ENCODE measurements around the gene CBLIF. TPM values are rescaled to one million over a fixed set of nuclear protein-coding genes. Genes with fewer than 3 reads are reported as not detected.

CBLIF gene
- polyA plus RNA-seq, 1 donor (not counting 4 experiments of a cell fraction or from before 2014, with no cell fraction given) = not detected

GRCh38 chr11:59842316-59842715 is 3.0 kb downstream of the CBLIF start:
- H3K4me2 ChIP-seq (ENCODE audit: control insufficient read depth, extremely low read depth, insufficient read depth, low read depth, low read length) = no peak overlapping the region
- H3K9me1 ChIP-seq (ENCODE audit: control insufficient read depth, extremely low read depth, insufficient read depth, low read length) = no peaks in the 10 kb centered on the region
- no peak overlapping the region for H3K4me3 ChIP-seq (ENCODE audit: control insufficient read depth in 2 of 3, extremely low read depth in 1 of 3, insufficient read depth in 2 of 3, low read depth in 1 of 3, low read length in 3 of 3)

GRCh38 chr11:59841514-59841913 is 3.8 kb downstream of the CBLIF start:
- FAIRE-seq (no peak), DNase-seq (ENCODE audit: low read depth, low spot score) (no peak)
- no peak overlapping the region for H3K4me3 ChIP-seq (ENCODE audit: control insufficient read depth in 2 of 3, extremely low read depth in 1 of 3, insufficient read depth in 2 of 3, low read depth in 1 of 3, low read length in 3 of 3)
- no peak overlapping the region for H3K4me2 ChIP-seq (ENCODE audit: control insufficient read depth, extremely low read depth, insufficient read depth, low read depth, low read length)
- no peaks in the 10 kb centered on the region for H3K79me2 ChIP-seq (ENCODE audit: control insufficient read depth, insufficient read depth, low read length)
- H2AFZ ChIP-seq (ENCODE audit: control insufficient read depth, low read length) = no peak overlapping the region
- H4K20me1 ChIP-seq (ENCODE audit: control insufficient read depth, extremely low read depth, insufficient read depth, low read length) = no peaks in the 10 kb centered on the region
- H3K27ac ChIP-seq (ENCODE audit: control insufficient read depth, insufficient read depth, low read length) = no peak overlapping the region
- TF ChIP-seq CTCF (optimal IDR thresholded peaks at IDR 0.05 in 1 of 3, IDR thresholded peaks at IDR 0.05 in 1 of 3, conservative IDR thresholded peaks at IDR 0.05 in 1 of 3; ENCODE audit: extremely low read depth in 1 of 3, insufficient read depth in 2 of 3, low read length in 3 of 3) = no peak
- no peak for TF ChIP-seq EZH2 (IDR thresholded peaks at IDR 0.05; ENCODE audit: low read length)
- H3K36me3 ChIP-seq (ENCODE audit: control insufficient read depth in 2 of 2, extremely low read depth in 1 of 2, insufficient read depth in 2 of 2, low read length in 2 of 2) = no peaks in the 10 kb centered on the region
- no peaks in the 10 kb centered on the region for H3K9me1 ChIP-seq (ENCODE audit: control insufficient read depth, extremely low read depth, insufficient read depth, low read length)
- no peak overlapping the region for H3K9ac ChIP-seq (ENCODE audit: control insufficient read depth, extremely low read depth, insufficient read depth, low read length)
- no peaks in the 10 kb centered on the region for H3K4me1 ChIP-seq (ENCODE audit: control insufficient read depth, extremely low read depth, insufficient read depth, low read length)
- no peaks in the 10 kb centered on the region for H3K27me3 ChIP-seq (ENCODE audit: control insufficient read depth, extremely low read depth, insufficient read depth, low read length)
- dilution Hi-C loops (cut with MboI; ENCODE audit: extremely low pct_ligation_motif_present, low sequenced_read_pairs) = no loop called here
- no peaks in the 10 kb centered on the region for H3K9me3 ChIP-seq (ENCODE audit: control insufficient read depth, low read depth, low read length)

More at GRCh38 chr11:59842316-59842715, 3.0 kb downstream of the CBLIF start:
- no peak for DNase-seq (ENCODE audit: low read depth, low spot score)
- Histone ChIP-seq H3K4me1 (ENCODE audit: control insufficient read depth, extremely low read depth, insufficient read depth, low read length) (no peaks in the 10 kb centered on the region), H3K27ac (ENCODE audit: control insufficient read depth, insufficient read depth, low read length) (no peak overlapping the region), H3K9me3 (ENCODE audit: control insufficient read depth, low read depth, low read length) (no peaks in the 10 kb centered on the region), H3K9ac (ENCODE audit: control insufficient read depth, extremely low read depth, insufficient read depth, low read length) (no peak overlapping the region), H3K36me3 (ENCODE audit: control insufficient read depth in 2 of 2, extremely low read depth in 1 of 2, insufficient read depth in 2 of 2, low read length in 2 of 2) (no peaks in the 10 kb centered on the region), H3K79me2 (ENCODE audit: control insufficient read depth, insufficient read depth, low read length) (no peaks in the 10 kb centered on the region), H2AFZ (ENCODE audit: control insufficient read depth, low read length) (no peak overlapping the region), H4K20me1 (ENCODE audit: control insufficient read depth, extremely low read depth, insufficient read depth, low read length) (no peaks in the 10 kb centered on the region), H3K27me3 (ENCODE audit: control insufficient read depth, extremely low read depth, insufficient read depth, low read length) (no peaks in the 10 kb centered on the region)
- no peak for TF ChIP-seq CTCF (optimal IDR thresholded peaks at IDR 0.05 in 1 of 3, IDR thresholded peaks at IDR 0.05 in 1 of 3, conservative IDR thresholded peaks at IDR 0.05 in 1 of 3; ENCODE audit: extremely low read depth in 1 of 3, insufficient read depth in 2 of 3, low read length in 3 of 3)
- no peak for TF ChIP-seq EZH2 (IDR thresholded peaks at IDR 0.05; ENCODE audit: low read length)
- no peak for FAIRE-seq
- dilution Hi-C loops (cut with MboI; ENCODE audit: extremely low pct_ligation_motif_present, low sequenced_read_pairs) = no loop called here

Measured in keratinocyte (primary cell).